Colon (tissue), 2 donors: ENCODE measurements around the gene EPAS1.
A peak's percentile ranks its signal among the peaks of the same experiment; 100 is the strongest.

Experiments
- FAIRE-seq: peaks from 2 replicates; lab custom pipeline; 2012; peaks lifted over from hg19 to GRCh38; lab: Jason Lieb, UNC
- donor health status: control.
- donor health status: control.

The EPAS1 gene

GRCh38 chr2:46410273-46411244, 113.4 kb downstream of the EPAS1 start:
- no peak for FAIRE-seq

GRCh38 chr2:46411245-46411641, 114.0 kb downstream of the EPAS1 start:
- no peak for FAIRE-seq

DNA sequence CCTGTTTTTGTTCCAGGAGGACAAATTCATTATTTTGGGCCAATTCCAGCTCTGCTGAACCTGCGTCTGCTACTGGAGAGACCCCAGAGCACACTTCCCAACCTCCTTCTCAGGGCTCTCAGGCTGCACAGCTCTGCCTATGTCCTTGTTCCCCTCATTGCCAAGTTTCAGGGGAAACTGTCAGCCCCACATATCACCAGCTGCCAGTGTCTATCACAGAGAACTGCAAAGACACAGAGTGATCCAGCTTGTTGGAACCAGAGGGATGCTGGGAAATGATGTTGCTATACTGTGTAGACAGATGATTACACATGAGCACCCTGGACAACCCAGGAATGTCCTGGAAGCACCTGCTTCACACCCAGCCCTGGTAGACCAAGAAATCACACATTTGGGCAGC, 114.8 kb downstream of the EPAS1 start:
- no peak for FAIRE-seq

GRCh38 chr2:46413111-46413510, 115.9 kb downstream of the EPAS1 start:
- FAIRE-seq: no peak

DNA sequence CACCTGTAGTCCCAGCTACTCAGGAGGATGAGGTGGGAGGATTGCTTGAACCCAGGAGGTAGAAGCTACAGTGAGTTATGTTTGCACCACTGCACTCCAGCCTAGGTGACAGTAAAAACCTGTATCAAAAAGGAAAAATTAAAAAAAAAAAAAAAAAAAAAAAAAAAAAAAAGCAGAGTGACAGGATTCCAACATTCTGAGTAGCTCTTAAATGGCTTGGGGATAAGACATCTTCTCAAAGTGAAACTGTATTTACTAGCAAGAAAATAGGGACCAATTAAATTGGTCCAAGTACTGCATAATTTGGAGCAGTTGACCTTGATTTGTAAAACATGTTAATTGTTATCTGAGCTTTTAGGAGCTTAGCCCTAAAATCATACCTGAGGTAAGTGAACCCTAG, 116.4 kb downstream of the EPAS1 start:
- no peak for FAIRE-seq

DNA sequence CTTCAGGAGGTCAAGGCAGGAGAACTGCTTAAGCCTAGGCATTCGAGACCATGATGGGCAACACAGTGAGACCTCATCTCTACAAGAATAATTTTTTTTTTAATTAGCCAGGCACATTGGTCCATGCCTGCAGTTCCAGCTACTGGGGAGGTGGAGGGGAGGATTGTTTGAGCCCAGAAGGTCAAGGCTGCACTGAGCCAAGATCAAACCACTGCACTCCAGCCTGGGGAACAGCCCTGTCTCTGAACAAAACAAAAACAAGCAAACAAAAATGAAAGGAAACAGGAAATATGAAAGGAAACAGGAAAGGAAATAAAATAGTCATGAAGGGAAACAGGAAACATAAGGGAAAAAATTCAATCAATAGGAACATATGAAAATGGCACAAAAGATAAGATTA, 117.5 kb downstream of the EPAS1 start:
- FAIRE-seq: no peak

GRCh38 chr2:46416280-46416679, 119.1 kb downstream of the EPAS1 start:
- FAIRE-seq: no peak

DNA sequence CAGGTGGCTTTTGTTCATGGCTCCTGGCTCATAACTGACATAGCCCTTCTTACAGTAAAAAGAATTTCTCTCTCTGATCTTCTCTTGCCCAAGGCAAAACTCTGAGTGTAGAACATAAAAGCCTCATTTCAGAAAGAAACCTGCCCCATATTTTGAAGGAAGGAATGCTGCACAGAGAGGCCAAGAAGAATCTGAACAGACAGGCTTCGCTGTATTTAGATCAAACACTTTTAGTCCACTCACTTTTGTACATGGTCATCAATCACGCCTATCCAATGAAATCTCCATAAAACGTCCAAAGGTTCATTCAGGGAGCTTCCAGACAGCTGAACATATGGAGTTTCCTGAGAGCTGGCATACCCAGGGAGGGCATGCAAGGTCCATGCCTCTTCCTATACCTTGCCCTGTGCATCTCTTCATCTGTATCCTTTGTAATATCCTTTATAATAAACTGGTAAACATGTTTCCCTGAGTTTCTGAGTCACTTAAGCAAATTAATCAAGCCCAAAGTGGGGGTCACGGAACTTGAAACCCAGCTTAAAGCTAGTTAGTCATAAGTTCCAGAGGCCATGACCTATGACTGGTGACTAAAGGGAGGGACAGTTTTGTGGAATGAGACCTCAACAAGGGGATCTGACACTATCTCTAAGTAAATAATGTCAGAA, 119.7 kb downstream of the EPAS1 start:
- FAIRE-seq: no peak

- peak; percentile 21 for FAIRE-seq
Observed at GRCh38 chr2:46420945-46421344, 123.7 kb downstream of the EPAS1 start.

DNA sequence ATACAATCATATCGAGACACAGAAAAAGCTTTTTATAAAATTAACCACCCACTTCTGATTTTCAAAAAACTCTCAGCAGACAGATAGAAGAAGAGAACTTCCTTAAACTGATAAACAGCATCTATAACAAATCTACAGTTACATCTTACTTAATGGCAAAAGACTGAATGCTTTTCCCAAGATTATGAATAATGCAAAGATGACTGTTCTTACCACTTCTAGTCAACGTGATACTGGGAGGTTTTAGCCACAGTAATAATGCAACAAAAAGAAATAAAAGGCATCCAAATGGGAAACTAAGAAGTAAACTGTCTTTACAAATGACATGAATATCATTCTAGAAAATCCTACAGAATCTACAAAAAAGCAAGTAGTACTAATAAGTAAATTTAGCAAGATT, 124.2 kb downstream of the EPAS1 start:
- FAIRE-seq: no peak

DNA sequence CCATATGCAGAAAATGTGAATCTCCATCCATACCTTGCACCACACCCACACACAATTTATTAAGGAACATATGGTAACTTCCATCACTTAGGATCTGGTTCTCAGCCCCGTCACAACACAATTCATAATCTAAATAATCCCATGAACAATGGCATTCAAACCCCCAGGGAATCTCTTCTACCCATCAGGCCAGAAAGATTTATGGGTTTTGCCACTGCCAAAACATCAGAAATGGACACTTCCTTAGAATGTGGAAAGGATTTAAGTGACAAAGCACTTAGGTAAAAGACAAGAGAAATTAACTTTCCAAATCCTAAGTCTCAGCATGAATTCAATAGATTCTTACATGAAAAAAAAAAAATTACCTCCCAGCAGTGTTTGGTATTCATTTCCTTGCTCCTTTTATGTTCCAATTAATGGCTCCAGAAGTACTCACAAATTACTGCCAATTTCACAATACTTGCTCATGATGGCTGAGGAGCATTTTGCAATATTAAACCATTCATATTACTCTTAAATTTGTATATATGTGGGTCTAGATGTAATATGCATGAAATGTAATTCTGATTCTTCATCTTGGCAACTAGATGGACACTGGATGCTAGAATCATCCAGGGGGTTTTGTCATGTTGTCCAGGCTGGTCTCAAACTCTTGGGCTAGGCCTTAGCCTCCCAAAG, 125.6 kb downstream of the EPAS1 start:
- no peak for FAIRE-seq

GRCh38 chr2:46424937-46425336, 127.7 kb downstream of the EPAS1 start:
- FAIRE-seq: no peak

DNA sequence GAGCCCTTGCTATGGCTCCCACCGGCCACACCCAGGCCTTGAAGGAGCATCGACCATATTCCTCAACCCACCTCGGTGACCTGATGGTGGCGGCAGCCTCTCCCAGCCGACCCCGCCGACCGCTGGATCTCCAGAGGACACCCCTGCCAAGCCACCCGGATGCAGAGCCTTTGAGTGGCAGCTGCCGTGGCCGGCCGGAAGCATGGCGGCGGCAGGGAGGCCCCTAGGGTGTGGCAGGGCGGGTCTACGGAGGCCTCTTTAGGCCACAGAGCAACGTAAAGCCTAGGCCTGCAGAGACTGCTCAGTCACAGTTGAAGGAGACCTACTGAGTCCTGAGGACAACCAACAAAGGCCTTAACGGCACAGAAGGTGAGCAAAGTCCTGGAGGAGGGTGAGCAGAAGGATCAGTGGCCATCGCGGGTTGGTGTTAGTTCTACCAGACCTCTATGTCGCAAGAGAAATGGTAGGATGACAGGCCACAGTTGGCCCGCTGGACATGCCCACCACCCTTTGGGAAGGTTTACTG, 131.8 kb downstream of the EPAS1 start:
- FAIRE-seq: no peak

DNA sequence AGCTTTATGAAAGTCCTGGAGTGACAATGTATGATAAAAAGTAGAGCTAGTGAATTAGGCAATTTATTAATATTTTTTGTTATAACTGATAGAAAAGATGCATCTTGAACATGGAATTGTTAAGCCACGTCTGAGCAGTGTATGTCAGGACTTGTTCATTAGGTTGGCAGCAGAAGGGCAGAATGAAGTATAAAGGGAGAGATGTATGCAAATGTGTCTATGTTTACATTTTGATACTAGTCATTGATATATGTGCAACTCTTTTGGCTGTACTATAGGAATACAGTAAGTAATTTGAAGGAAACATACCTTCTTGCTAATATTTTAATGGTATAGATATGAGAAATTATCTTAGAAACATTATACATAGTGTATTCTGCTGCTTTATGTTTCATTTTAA, 133.2 kb downstream of the EPAS1 start:
- FAIRE-seq: no peak

GRCh38 chr2:46430992-46431391, 133.8 kb downstream of the EPAS1 start:
- FAIRE-seq: no peak

DNA sequence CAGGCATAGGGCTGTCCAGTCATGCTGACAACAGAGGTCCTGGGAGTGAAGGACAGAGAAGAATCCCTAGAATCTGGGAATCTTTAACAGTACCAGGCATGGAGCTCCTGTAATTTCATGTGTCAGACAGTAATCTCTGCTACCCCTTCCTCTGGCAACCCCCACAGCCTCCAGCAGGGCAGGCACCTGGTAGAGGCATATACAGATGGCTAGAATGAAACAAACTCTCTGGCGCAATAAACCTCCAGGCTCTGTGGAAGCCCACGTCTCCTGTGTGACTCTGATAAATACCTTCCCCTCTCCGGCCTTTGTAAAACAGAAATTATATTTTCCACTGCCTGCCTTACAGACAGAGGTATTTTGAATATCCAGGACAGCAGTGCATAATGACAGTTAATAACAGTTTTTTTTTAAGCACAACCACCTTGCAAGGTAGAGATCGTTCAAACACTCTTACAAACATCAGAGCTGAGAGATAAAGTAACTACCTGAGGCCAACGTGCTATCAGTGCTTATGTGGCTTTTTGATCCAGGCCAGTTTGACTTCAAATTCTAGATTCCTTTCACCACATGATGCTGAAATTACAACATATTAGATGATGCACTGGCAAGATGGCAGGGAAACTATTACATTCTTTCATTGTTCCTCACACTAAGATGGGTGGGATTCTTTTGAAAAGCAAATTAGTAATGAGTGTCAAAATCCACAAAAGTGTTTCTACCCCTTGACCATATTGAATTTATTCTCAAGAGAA, 134.5 kb downstream of the EPAS1 start:
- no peak for FAIRE-seq

DNA sequence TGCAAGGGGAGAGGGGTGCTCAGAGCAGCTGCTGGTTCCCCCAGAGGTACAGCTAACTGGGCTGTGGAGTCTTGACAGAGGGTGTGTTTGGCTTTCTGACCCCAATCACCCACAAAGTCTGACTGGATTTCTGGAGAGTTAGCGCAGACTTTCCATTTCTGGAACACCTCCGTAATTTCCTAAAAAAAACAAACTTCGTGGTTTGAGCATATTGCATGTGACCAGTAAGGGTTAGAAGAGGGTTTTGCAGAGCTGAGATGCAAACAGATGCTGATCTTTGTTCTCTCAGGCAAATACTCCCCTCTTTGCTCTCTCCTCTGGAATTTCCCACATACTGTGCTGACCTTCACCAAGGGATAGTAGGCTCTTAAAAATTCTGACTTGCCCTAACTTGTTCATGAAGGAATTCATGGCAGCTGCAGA, 137.7 kb downstream of the EPAS1 start:
- FAIRE-seq: no peak

- FAIRE-seq: no peak
Observed at GRCh38 chr2:46435353-46435752, 138.1 kb downstream of the EPAS1 start.

GRCh38 chr2:46435796-46436360, 138.7 kb downstream of the EPAS1 start:
- FAIRE-seq: no peak
